Measurements from ENCODE around the gene LRRTM4. TPM values are rescaled to one million over a fixed set of nuclear protein-coding genes. Genes with fewer than 3 reads are reported as not detected.
"Not testable (repeated sequence)": the region's sequence is repeated elsewhere in the genome, so short reads cannot be mapped to it uniquely, and the experiment has no call there.

Gene LRRTM4
- total RNA-seq, 4 donors from 2014 or later, result 0.27 to 0.32 TPM; not detected in 2

GRCh38 chr2:77144772-77145171 is 377.4 kb downstream of the LRRTM4 start:
- DNase-seq, result no peak
- H3K9me3 ChIP-seq, result no peaks in the 10 kb centered on the region
- H3K27ac ChIP-seq, result no peak overlapping the region
- TF ChIP-seq POLR2A (IDR thresholded peaks at IDR 0.05) (no peak), POLR2AphosphoS5 (IDR thresholded peaks at IDR 0.05) (no peak), CTCF (IDR thresholded peaks at IDR 0.05) (no peak), EP300 (IDR thresholded peaks at IDR 0.05; ENCODE audit: low read depth) (no peak)
- no peaks in the 10 kb centered on the region for H3K4me1 ChIP-seq
- no peaks in the 10 kb centered on the region for H3K27me3 ChIP-seq
- H3K4me3 ChIP-seq, result no peak overlapping the region
- in situ Hi-C loops (cut with MboI; ENCODE audit: low pct_ligation_motif_present in 1 of 4, low pct_unique_long_range_greater_than_20kb in 1 of 4, low sequenced_read_pairs in 3 of 4), result no loop called here
- H3K36me3 ChIP-seq, result no peaks in the 10 kb centered on the region
- intact Hi-C loops (cut with DNase I; ENCODE audit: low total_unique reads), result no loop called here

- no peak for DNase-seq
- 78 to 84% methylated on average over 3 of the region's 3 CpGs for WGBS, 2 donors (ENCODE audit: low coverage in 1 of 2)
Observed at GRCh38 chr2:77142141-77142540, 380.0 kb downstream of the LRRTM4 start.

GRCh38 chr2:77128479-77128878 is 393.7 kb downstream of the LRRTM4 start:
- H3K4me1 ChIP-seq; DNase-seq; H3K27ac ChIP-seq; intact Hi-C loops (cut with DNase I; ENCODE audit: low total_unique reads); H3K9me3 ChIP-seq; H3K27me3 ChIP-seq; H3K4me3 ChIP-seq; in situ Hi-C loops (cut with MboI; ENCODE audit: low pct_ligation_motif_present in 1 of 4, low pct_unique_long_range_greater_than_20kb in 1 of 4, low sequenced_read_pairs in 3 of 4); H3K36me3 ChIP-seq: not testable (repeated sequence)
- 69 to 94% methylated on average over 1 to 8 of the region's 8 CpGs for WGBS, 2 donors (ENCODE audit: low coverage in 1 of 2)

More at GRCh38 chr2:77142141-77142540, 380.0 kb downstream of the LRRTM4 start:
- Histone ChIP-seq H3K27ac (no peak overlapping the region), H3K36me3 (no peaks in the 10 kb centered on the region), H3K9me3 (no peaks in the 10 kb centered on the region), H3K4me3 (no peak overlapping the region), H3K4me1 (no peaks in the 10 kb centered on the region), H3K27me3 (no peaks in the 10 kb centered on the region)
- intact Hi-C loops (cut with DNase I; ENCODE audit: low total_unique reads), result no loop called here
- in situ Hi-C loops (cut with MboI; ENCODE audit: low pct_ligation_motif_present in 1 of 4, low pct_unique_long_range_greater_than_20kb in 1 of 4, low sequenced_read_pairs in 3 of 4), result no loop called here
- TF ChIP-seq CTCF (IDR thresholded peaks at IDR 0.05), result no peak
- TF ChIP-seq POLR2AphosphoS5 (IDR thresholded peaks at IDR 0.05), result no peak
- TF ChIP-seq EP300 (IDR thresholded peaks at IDR 0.05; ENCODE audit: low read depth), result no peak
- no peak for TF ChIP-seq POLR2A (IDR thresholded peaks at IDR 0.05)

- Histone ChIP-seq H3K27me3 (no peaks in the 10 kb centered on the region), H3K36me3 (no peaks in the 10 kb centered on the region), H3K4me3 (no peak overlapping the region), H3K9me3 (no peaks in the 10 kb centered on the region), H3K27ac (no peak overlapping the region), H3K4me1 (no peaks in the 10 kb centered on the region)
- no peak for DNase-seq
- intact Hi-C loops (cut with DNase I; ENCODE audit: low total_unique reads) (no loop called here), in situ Hi-C loops (cut with MboI; ENCODE audit: low pct_ligation_motif_present in 1 of 4, low pct_unique_long_range_greater_than_20kb in 1 of 4, low sequenced_read_pairs in 3 of 4) (no loop called here)
- no peak for TF ChIP-seq POLR2A (IDR thresholded peaks at IDR 0.05)
- no peak for TF ChIP-seq CTCF (IDR thresholded peaks at IDR 0.05)
- TF ChIP-seq EP300 (IDR thresholded peaks at IDR 0.05; ENCODE audit: low read depth), result no peak
- TF ChIP-seq POLR2AphosphoS5 (IDR thresholded peaks at IDR 0.05), result no peak
Observed at GRCh38 chr2:77127345-77127744, 394.8 kb downstream of the LRRTM4 start.

DNA sequence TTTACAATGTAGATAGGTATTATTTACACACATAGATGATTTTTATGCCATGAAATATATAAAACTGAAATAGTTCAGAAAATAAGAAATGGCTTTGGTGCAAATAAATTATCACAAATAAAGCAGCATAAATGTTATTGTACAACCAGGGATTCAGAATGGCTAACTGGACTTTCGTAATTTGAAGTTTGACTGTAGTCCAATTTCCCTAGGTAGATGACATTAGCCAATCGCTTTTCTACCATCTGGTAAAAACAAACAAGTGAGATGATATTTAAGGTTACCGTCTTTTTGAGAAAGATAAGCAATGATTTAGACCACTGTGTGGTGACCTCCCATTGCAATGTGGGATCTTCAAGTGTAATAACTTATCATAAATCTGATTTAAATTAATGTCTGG is 400.7 kb downstream of the LRRTM4 start:
- WGBS, 2 donors (ENCODE audit: low coverage in 1 of 2), result 70 to 71% methylated on average over 3 of the region's 3 CpGs
- no peak for DNase-seq
- H3K27me3 ChIP-seq, result no peaks in the 10 kb centered on the region
- H3K4me1 ChIP-seq, result no peaks in the 10 kb centered on the region
- in situ Hi-C loops (cut with MboI; ENCODE audit: low pct_ligation_motif_present in 1 of 4, low pct_unique_long_range_greater_than_20kb in 1 of 4, low sequenced_read_pairs in 3 of 4), result no loop called here
- no peak overlapping the region for H3K4me3 ChIP-seq
- H3K27ac ChIP-seq, result no peak overlapping the region
- intact Hi-C loops (cut with DNase I; ENCODE audit: low total_unique reads), result no loop called here
- TF ChIP-seq EP300 (IDR thresholded peaks at IDR 0.05; ENCODE audit: low read depth), result no peak
- TF ChIP-seq CTCF (IDR thresholded peaks at IDR 0.05), result no peak
- no peaks in the 10 kb centered on the region for H3K9me3 ChIP-seq
- no peaks in the 10 kb centered on the region for H3K36me3 ChIP-seq

All from transverse colon (tissue), 4 donors.